OCI-LY7 (cell line): ENCODE results near the gene ACTL8. TPM values are rescaled to one million over a fixed set of nuclear protein-coding genes. Genes with fewer than 3 reads are reported as not detected.

Source experiments
- BruUV-seq: library from RNA; stranded (reverse); fragments of 400-500 nt; replicated peaks from 2 replicates; lab custom pipeline; 2021; lab: Mats Ljungman, UMichigan
- CTCF ChIA-PET: fragments of 300-600 bp; sonication (Branson Sonifier 250); formaldehyde crosslinking; loops from one replicate; lab custom pipeline; 2022; ENCODE audit warnings: antibody characterized with exemption; ENCODE audit not compliant: unreplicated experiment; lab: Charles Lee
- POLR2A ChIA-PET: fragments of 300-600 bp; sonication (Branson Sonifier 250); formaldehyde crosslinking; loops from one replicate; lab custom pipeline; 2022; ENCODE audit warnings: antibody characterized with exemption; lab: Charles Lee
- DNase-seq: peaks from one replicate; pipeline ENCODE4 v3.0.0-alpha.2; 2015; ENCODE audit warnings: low spot score
- H2AFZ ChIP-seq: fragments of 200-600 bp; sonication (generic), shearing (Covaris generic); 2 replicates; pipeline ENCODE4 v1.6.1; 2014; ENCODE audit warnings: mild to moderate bottlenecking, antibody characterized with exemption, low read length, moderate library complexity
- H3K27ac ChIP-seq: fragments of 200-600 bp; sonication (generic); 2 replicates; pipeline ENCODE4 v1.5.1; 2014; ENCODE audit warnings: mixed run types, low read depth, mild to moderate bottlenecking, moderate library complexity, low read length, inconsistent platforms; ENCODE audit not compliant: poor library complexity, severe bottlenecking
- H3K36me3 ChIP-seq: fragments of 200-600 bp; sonication (generic); 2 replicates; pipeline ENCODE4 v1.6.1; 2014; ENCODE audit warnings: mild to moderate bottlenecking, antibody characterized with exemption, low read length, moderate library complexity, mixed read lengths; ENCODE audit not compliant: insufficient read depth
- H3K4me1 ChIP-seq: fragments of 200-600 bp; sonication (generic); 2 replicates; pipeline ENCODE4 v1.5.1; 2014; ENCODE audit warnings: mild to moderate bottlenecking, low read length; ENCODE audit not compliant: insufficient read depth, poor library complexity, severe bottlenecking
- H3K4me2 ChIP-seq: fragments of 200-600 bp; sonication (generic); 2 replicates; pipeline ENCODE4 v1.6.1; 2014; ENCODE audit warnings: mild to moderate bottlenecking, low read length
- H3K4me3 ChIP-seq: fragments of 200-600 bp; sonication (generic); 2 replicates; pipeline ENCODE4 v1.5.1; 2014; ENCODE audit warnings: mild to moderate bottlenecking, low read depth, low read length; ENCODE audit not compliant: poor library complexity, severe bottlenecking
- H3K79me2 ChIP-seq: fragments of 200-600 bp; sonication (generic); 2 replicates; pipeline ENCODE4 v1.6.1; 2016; ENCODE audit warnings: low read depth, mild to moderate bottlenecking, low read length, moderate library complexity, mixed read lengths; ENCODE audit not compliant: insufficient read depth
- H3K9me2 ChIP-seq: fragments of 200-600 bp; sonication (generic); 2 replicates; pipeline ENCODE4 v1.6.1; 2016; ENCODE audit warnings: mild to moderate bottlenecking, low read length, mixed read lengths; ENCODE audit not compliant: insufficient read depth
- H3K9me3 ChIP-seq: fragments of 200-600 bp; sonication (generic); 2 replicates; pipeline ENCODE4 v1.6.1; 2014; ENCODE audit warnings: mild to moderate bottlenecking, mixed run types, low read length, mixed read lengths
- H4K20me1 ChIP-seq: fragments of 200-600 bp; sonication (generic); 2 replicates; pipeline ENCODE4 v1.6.1; 2014; ENCODE audit warnings: mild to moderate bottlenecking, antibody characterized with exemption, low read length, moderate library complexity, mixed read lengths; ENCODE audit not compliant: insufficient read depth
- EZH2phosphoT487 ChIP-seq: fragments of 200-600 bp; sonication (generic); IDR thresholded peaks from 2 replicates; pipeline ENCODE4 v1.6.1; 2018; ENCODE audit warnings: low read depth, borderline replicate concordance, mild to moderate bottlenecking, mixed run types, antibody characterized with exemption, low read length, moderate library complexity, mixed read lengths
- intact Hi-C: fragments of 100-400 bp; cut with micrococcal nuclease; formaldehyde crosslinking; loops from one replicate; pipeline ENCODE4 v1.10.0; 2022; ENCODE audit not compliant: unreplicated experiment
- total RNA-seq, 2 experiments: library from RNA; depleted of rRNA in 1 of 2; stranded (reverse); fragments of >200 nt in 1 of 2; shearing (Covaris generic) in 1 of 2; gene quantifications; 2 replicates each; pipeline ENCODE4 v1.2.3, GENCODE V29; 2014 to 2022
- TF ChIP-seq, protein P1 (sequence below): fragments of 200-600 bp; sonication (generic); conservative IDR thresholded peaks from 2 replicates; pipeline ENCODE4 v1.5.1; 2014; ENCODE audit warnings: mild to moderate bottlenecking, antibody characterized with exemption, low read length, moderate library complexity, mixed read lengths

Gene ACTL8
- total RNA-seq, 2 experiments from 2014 or later = not detected

DNA sequence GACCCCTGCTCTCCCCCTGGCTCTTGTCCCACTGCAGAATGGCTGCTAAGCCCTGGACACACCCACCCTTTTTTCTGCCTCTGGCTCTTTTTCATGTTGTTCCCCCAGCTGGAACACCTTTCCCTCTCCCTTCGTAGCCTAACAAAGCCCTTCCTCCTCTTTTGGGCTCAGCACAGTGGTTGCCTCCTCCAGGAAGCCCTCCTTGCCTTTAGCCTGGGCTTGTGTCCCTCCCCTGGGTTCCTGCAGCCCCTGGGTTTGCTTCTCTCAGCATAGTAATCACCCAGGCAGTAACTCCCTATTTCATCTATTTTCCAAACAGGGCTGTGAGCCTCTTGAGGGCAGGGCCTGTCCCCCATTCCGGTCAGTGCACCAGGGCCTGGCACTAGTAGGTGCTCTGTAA, 19.8 kb upstream of the ACTL8 start:
- H3K9me3 ChIP-seq = no peaks in the 10 kb centered on the region
- no TSS peak for BruUV-seq
- H3K36me3 ChIP-seq = no peaks in the 10 kb centered on the region
- no peak overlapping the region for H3K27ac ChIP-seq
- TF ChIP-seq EZH2phosphoT487 = no peak
- TF ChIP-seq, protein P1, sequence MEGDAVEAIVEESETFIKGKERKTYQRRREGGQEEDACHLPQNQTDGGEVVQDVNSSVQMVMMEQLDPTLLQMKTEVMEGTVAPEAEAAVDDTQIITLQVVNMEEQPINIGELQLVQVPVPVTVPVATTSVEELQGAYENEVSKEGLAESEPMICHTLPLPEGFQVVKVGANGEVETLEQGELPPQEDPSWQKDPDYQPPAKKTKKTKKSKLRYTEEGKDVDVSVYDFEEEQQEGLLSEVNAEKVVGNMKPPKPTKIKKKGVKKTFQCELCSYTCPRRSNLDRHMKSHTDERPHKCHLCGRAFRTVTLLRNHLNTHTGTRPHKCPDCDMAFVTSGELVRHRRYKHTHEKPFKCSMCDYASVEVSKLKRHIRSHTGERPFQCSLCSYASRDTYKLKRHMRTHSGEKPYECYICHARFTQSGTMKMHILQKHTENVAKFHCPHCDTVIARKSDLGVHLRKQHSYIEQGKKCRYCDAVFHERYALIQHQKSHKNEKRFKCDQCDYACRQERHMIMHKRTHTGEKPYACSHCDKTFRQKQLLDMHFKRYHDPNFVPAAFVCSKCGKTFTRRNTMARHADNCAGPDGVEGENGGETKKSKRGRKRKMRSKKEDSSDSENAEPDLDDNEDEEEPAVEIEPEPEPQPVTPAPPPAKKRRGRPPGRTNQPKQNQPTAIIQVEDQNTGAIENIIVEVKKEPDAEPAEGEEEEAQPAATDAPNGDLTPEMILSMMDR = no peak
- CTCF ChIA-PET = no interaction called here
- intact Hi-C loops = no loop called here
- POLR2A ChIA-PET = no interaction called here
- no peak overlapping the region for H3K4me2 ChIP-seq
- no peaks in the 10 kb centered on the region for H3K9me2 ChIP-seq
- no peaks in the 10 kb centered on the region for H4K20me1 ChIP-seq
- DNase-seq = no peak
- H3K79me2 ChIP-seq = no peaks in the 10 kb centered on the region
- no peak overlapping the region for H2AFZ ChIP-seq
- no peak overlapping the region for H3K4me3 ChIP-seq
- no peaks in the 10 kb centered on the region for H3K4me1 ChIP-seq

DNA sequence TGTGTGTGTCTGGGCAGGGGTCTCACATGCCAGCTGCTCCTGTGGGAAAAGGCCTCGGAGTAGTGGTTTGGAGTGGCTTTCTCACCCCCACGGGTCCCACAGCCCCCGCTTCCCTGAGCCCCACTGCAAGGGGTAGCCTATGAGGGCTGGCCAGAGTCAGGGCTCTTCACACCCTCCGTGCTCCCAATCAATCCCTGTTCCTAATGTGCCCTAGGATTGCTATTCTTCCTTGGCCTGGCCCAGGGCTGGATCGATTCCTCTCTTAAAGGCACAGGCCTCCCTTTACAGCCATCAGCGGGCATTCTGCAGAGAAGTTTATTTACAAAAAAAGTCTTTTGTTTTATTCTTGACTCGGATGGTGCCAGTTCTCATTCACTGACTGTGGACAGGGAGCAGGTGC, 19.3 kb upstream of the ACTL8 start:
- H3K36me3 ChIP-seq = no peaks in the 10 kb centered on the region
- no peaks in the 10 kb centered on the region for H3K9me3 ChIP-seq
- no peaks in the 10 kb centered on the region for H3K79me2 ChIP-seq
- CTCF ChIA-PET = no interaction called here
- intact Hi-C loops = no loop called here
- BruUV-seq = no TSS peak
- H4K20me1 ChIP-seq = no peaks in the 10 kb centered on the region
- no peak for DNase-seq
- H2AFZ ChIP-seq = no peak overlapping the region
- H3K9me2 ChIP-seq = no peaks in the 10 kb centered on the region
- no peak overlapping the region for H3K4me2 ChIP-seq
- H3K4me3 ChIP-seq = no peak overlapping the region
- TF ChIP-seq, protein P1 = no peak
- no peak for TF ChIP-seq EZH2phosphoT487
- no peak overlapping the region for H3K27ac ChIP-seq
- no peaks in the 10 kb centered on the region for H3K4me1 ChIP-seq
- POLR2A ChIA-PET = no interaction called here

DNA sequence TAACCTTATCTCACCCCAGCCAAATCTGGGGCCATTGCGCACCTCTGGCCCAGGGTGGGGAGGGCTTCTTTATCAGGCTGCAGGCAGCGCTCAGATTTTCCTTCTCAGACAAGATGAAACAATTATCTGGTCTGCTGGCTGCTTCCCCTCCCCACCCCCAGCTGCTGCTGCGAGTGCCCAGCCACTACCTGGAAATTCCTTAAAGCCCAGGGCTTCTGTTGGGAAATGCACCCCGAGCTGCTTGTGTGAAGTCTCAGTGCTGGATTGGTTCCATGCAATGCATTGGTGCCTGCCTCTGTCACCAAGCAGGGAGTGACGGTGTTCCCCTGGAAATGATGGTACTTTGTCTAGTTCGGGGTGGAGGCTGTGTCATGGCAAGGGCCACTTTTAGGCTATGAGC, 18.5 kb upstream of the ACTL8 start:
- POLR2A ChIA-PET = no interaction called here
- DNase-seq = no peak
- Histone ChIP-seq H3K4me3 (no peak overlapping the region), H3K27ac (no peak overlapping the region), H2AFZ (no peak overlapping the region), H3K4me2 (no peak overlapping the region), H4K20me1 (no peaks in the 10 kb centered on the region), H3K9me3 (no peaks in the 10 kb centered on the region), H3K4me1 (no peaks in the 10 kb centered on the region), H3K79me2 (no peaks in the 10 kb centered on the region), H3K9me2 (no peaks in the 10 kb centered on the region), H3K36me3 (no peaks in the 10 kb centered on the region)
- TF ChIP-seq, protein P1 = no peak
- TF ChIP-seq EZH2phosphoT487 = no peak
- BruUV-seq = no TSS peak
- intact Hi-C loops = no loop called here
- CTCF ChIA-PET = no interaction called here
